A673 (cell line): ENCODE data around the gene CWF19L2.

Source experiments
- EZH2 ChIP-seq: fragments of 200-600 bp; sonication (generic); IDR thresholded peaks from 2 replicates; pipeline ENCODE4 v1.6.1; 2017; ENCODE audit warnings: borderline replicate concordance, low read depth, mild to moderate bottlenecking, mixed read lengths, antibody characterized with exemption, low read length; ENCODE audit not compliant: poor library complexity, severe bottlenecking
- TF ChIP-seq, protein P1 (sequence below): fragments of 300-800, 200-600 bp; sonication (generic); conservative IDR thresholded peaks from 2 replicates; pipeline ENCODE4 v1.5.1; 2017; ENCODE audit warnings: low read depth, mild to moderate bottlenecking, antibody characterized with exemption, low read length, moderate library complexity, mixed read lengths

DNA sequence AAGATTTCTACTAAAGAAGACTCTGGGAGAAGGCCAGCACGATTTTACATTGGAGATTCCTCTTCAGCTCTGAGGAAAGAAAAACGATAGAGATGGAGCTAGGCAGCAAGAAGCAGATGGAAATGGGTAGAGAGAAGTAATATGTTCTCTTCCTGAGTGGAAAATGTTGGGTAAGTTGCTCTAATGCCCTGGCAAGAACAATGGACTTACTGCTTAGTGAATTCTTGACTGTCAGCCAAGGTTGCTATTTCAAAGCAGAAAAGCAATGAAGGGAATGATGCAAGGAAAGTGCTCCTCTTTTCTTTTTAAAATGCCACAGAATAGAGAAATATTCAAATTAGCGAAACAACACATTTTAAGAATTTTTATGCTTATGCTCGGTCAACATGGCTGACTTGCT, 38.4 kb upstream of the CWF19L2 start:
- TF ChIP-seq, protein P1, sequence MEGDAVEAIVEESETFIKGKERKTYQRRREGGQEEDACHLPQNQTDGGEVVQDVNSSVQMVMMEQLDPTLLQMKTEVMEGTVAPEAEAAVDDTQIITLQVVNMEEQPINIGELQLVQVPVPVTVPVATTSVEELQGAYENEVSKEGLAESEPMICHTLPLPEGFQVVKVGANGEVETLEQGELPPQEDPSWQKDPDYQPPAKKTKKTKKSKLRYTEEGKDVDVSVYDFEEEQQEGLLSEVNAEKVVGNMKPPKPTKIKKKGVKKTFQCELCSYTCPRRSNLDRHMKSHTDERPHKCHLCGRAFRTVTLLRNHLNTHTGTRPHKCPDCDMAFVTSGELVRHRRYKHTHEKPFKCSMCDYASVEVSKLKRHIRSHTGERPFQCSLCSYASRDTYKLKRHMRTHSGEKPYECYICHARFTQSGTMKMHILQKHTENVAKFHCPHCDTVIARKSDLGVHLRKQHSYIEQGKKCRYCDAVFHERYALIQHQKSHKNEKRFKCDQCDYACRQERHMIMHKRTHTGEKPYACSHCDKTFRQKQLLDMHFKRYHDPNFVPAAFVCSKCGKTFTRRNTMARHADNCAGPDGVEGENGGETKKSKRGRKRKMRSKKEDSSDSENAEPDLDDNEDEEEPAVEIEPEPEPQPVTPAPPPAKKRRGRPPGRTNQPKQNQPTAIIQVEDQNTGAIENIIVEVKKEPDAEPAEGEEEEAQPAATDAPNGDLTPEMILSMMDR: no peak
- no peak for TF ChIP-seq EZH2
